ENCODE data around the gene AADACL3. TPM values are rescaled to one million over a fixed set of nuclear protein-coding genes. Genes with fewer than 3 reads are reported as not detected.
A peak's percentile ranks its signal among the peaks of the same experiment; 100 is the strongest.

AADACL3 gene
- total RNA-seq, 1 experiment from 2014 or later, result not detected

DNA sequence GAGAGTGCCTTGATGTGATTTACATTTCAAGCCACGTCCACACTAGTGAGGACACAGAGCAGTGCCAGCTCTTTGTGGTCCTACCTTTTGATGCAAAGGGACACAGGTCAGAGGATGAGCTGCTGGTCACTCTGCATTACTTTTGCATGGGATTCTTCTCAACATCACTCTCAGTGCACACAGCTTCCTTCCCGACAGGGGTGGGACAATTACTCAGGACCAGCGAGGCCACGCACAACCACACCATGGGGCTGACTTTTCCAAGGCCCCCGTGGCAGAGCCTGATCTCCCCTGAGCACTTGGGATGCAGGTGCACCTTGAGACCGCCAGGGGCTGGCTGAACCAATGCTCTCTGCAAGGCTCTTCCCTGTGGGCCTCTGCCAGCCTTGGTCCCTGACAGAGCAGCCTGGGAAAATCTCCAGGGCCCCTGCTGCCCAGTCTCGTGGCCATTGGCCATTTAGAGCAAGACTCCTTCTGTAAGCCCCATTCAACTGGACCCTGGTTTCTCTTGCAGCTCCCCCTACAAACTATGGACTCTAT lies 44.4 kb downstream of the AADACL3 start:
- Mint-ChIP-seq H3K36me3 (ENCODE audit: insufficient read depth, unreplicated experiment) (no peaks in the 10 kb centered on the region), H3K4me1 (ENCODE audit: insufficient read depth, unreplicated experiment) (no peaks in the 10 kb centered on the region), H3K27me3 (ENCODE audit: insufficient read depth, unreplicated experiment) (peaks cover 73% of the 10 kb centered on the region), H3K4me3 (ENCODE audit: unreplicated experiment) (no peak overlapping the region), H3K9me3 (ENCODE audit: unreplicated experiment) (no peaks in the 10 kb centered on the region), H3K27ac (ENCODE audit: low read depth, unreplicated experiment) (no peak overlapping the region)
- peak; percentile 23 for DNase-seq (ENCODE audit: unreplicated experiment)
- BruUV-seq (replicated peaks), result no TSS peak
- ChIA-PET POLR2A (no interaction called here), CTCF (interaction anchor here (0.6 kb wide), 1 partner anchor 983 kb away, joined by 3 read pairs; no protein-coding TSS in a partner anchor)
- intact Hi-C loops (cut with micrococcal nuclease), result no loop called here
- TF ChIP-seq CTCF (IDR thresholded peaks at IDR 0.05; ENCODE audit: unreplicated experiment), result peak; percentile 38

DNA sequence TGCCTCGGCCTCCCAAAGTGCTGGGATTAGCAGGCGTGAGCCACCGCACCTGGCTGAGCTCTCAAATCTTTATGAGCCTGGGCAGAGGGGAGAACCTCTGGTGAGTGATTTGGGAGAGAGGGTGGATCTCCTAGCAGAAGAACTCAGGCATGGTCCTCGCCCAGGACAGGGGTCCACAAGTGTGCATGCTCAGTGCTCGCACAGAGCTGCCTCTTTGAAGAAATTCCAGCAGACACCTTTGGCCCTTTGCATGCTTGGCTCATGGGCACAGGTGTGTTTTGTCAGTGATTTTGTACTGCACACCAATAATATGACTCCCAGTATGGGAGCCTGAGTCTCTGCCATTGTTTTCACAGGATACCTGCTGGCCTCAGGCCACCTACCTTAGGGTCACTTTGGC lies 45.9 kb downstream of the AADACL3 start:
- Mint-ChIP-seq H3K27me3 (ENCODE audit: insufficient read depth, unreplicated experiment) (peaks cover 72% of the 10 kb centered on the region), H3K27ac (ENCODE audit: low read depth, unreplicated experiment) (no peak overlapping the region), H3K36me3 (ENCODE audit: insufficient read depth, unreplicated experiment) (no peaks in the 10 kb centered on the region), H3K4me1 (ENCODE audit: insufficient read depth, unreplicated experiment) (no peaks in the 10 kb centered on the region), H3K9me3 (ENCODE audit: unreplicated experiment) (no peaks in the 10 kb centered on the region), H3K4me3 (ENCODE audit: unreplicated experiment) (no peak overlapping the region)
- intact Hi-C loops (cut with micrococcal nuclease), result no loop called here
- TF ChIP-seq CTCF (IDR thresholded peaks at IDR 0.05; ENCODE audit: unreplicated experiment), result no peak
- DNase-seq (ENCODE audit: unreplicated experiment), result no peak
- POLR2A ChIA-PET, result no interaction called here
- CTCF ChIA-PET, result no interaction called here
- no TSS peak for BruUV-seq (replicated peaks)

GRCh38 chr1:12762766-12763165 lies 46.9 kb downstream of the AADACL3 start:
- BruUV-seq (replicated peaks), result no TSS peak
- POLR2A ChIA-PET, result interaction anchor here (0.6 kb wide), 1 partner anchor 782 kb away, joined by 3 read pairs; no protein-coding TSS in a partner anchor
- intact Hi-C loops (cut with micrococcal nuclease), result no loop called here

DNA sequence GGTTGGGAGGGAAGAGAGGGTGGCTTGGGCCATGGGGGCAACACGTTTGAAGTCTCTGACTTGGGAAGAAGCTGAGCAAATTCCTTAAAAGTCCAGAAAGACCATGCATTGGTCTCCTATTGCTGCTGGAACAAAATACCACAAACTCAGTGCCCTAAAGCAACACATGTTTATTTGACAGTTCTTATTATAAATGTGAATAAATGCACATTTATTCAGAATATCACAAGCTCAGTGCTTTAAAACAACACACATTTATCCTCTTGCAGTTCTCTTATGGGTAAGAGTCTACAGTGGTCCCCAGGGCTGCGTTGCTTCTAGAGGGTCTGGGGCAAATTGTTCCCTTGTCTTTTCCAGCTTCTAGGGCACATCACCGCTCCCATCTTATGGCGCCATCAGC lies 47.6 kb downstream of the AADACL3 start:
- BruUV-seq (replicated peaks), result no TSS peak
- Mint-ChIP-seq H3K27ac (ENCODE audit: low read depth, unreplicated experiment) (no peak overlapping the region), H3K36me3 (ENCODE audit: insufficient read depth, unreplicated experiment) (no peaks in the 10 kb centered on the region), H3K4me3 (ENCODE audit: unreplicated experiment) (no peak overlapping the region), H3K27me3 (ENCODE audit: insufficient read depth, unreplicated experiment) (peaks cover 72% of the 10 kb centered on the region), H3K4me1 (ENCODE audit: insufficient read depth, unreplicated experiment) (no peaks in the 10 kb centered on the region), H3K9me3 (ENCODE audit: unreplicated experiment) (no peaks in the 10 kb centered on the region)
- ChIA-PET CTCF (no interaction called here), POLR2A (interaction anchor here (0.6 kb wide), 1 partner anchor 783 kb away, joined by 3 read pairs; no protein-coding TSS in a partner anchor)
- intact Hi-C loops (cut with micrococcal nuclease), result no loop called here
- TF ChIP-seq CTCF (IDR thresholded peaks at IDR 0.05; ENCODE audit: unreplicated experiment), result no peak
- DNase-seq (ENCODE audit: unreplicated experiment), result no peak

More at GRCh38 chr1:12762766-12763165, 46.9 kb downstream of the AADACL3 start:
- Mint-ChIP-seq H3K27ac (ENCODE audit: low read depth, unreplicated experiment) (no peak overlapping the region), H3K4me3 (ENCODE audit: unreplicated experiment) (no peak overlapping the region), H3K27me3 (ENCODE audit: insufficient read depth, unreplicated experiment) (peaks cover 72% of the 10 kb centered on the region), H3K4me1 (ENCODE audit: insufficient read depth, unreplicated experiment) (no peaks in the 10 kb centered on the region), H3K9me3 (ENCODE audit: unreplicated experiment) (no peaks in the 10 kb centered on the region), H3K36me3 (ENCODE audit: insufficient read depth, unreplicated experiment) (no peaks in the 10 kb centered on the region)
- CTCF ChIA-PET, result no interaction called here
- DNase-seq (ENCODE audit: unreplicated experiment), result no peak
- TF ChIP-seq CTCF (IDR thresholded peaks at IDR 0.05; ENCODE audit: unreplicated experiment), result no peak

Measured in MCF 10A (cell line).